ENCODE results near the gene DUSP1. TPM values are rescaled to one million over a fixed set of nuclear protein-coding genes. Genes with fewer than 3 reads are reported as not detected.
A peak's percentile ranks its signal among the peaks of the same experiment; 100 is the strongest.

Gene DUSP1
- total and polyA plus RNA-seq, 2 of the 13 experiments (the other 11 are each of a cell fraction or from before 2014, with no cell fraction given) = 27.1 to 55.5 TPM

- TF ChIP-seq, protein P1, sequence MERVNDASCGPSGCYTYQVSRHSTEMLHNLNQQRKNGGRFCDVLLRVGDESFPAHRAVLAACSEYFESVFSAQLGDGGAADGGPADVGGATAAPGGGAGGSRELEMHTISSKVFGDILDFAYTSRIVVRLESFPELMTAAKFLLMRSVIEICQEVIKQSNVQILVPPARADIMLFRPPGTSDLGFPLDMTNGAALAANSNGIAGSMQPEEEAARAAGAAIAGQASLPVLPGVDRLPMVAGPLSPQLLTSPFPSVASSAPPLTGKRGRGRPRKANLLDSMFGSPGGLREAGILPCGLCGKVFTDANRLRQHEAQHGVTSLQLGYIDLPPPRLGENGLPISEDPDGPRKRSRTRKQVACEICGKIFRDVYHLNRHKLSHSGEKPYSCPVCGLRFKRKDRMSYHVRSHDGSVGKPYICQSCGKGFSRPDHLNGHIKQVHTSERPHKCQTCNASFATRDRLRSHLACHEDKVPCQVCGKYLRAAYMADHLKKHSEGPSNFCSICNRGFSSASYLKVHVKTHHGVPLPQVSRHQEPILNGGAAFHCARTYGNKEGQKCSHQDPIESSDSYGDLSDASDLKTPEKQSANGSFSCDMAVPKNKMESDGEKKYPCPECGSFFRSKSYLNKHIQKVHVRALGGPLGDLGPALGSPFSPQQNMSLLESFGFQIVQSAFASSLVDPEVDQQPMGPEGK (CRISPR knock-in tag; IDR thresholded peaks at IDR 0.05) = peak; percentile 31; the same call in 1 of the 2 replicates
- 0 out of 2 replicates have a peak, but pooled peaks have one; percentile 4 for TF ChIP-seq RAD21 (CRISPR knock-in tag; IDR thresholded peaks at IDR 0.05)
- no peak for TF ChIP-seq ZC3H4 (CRISPR knock-in tag; IDR thresholded peaks at IDR 0.05; ENCODE audit: borderline replicate concordance)
- TF ChIP-seq SIX4 (CRISPR knock-in tag; IDR thresholded peaks at IDR 0.05) = 0 out of 2 replicates have a peak, but pooled peaks have one; percentile 12
- TF ChIP-seq ZNF350 (CRISPR knock-in tag; IDR thresholded peaks at IDR 0.05; ENCODE audit: borderline replicate concordance, low read depth) = 0 out of 2 replicates have a peak, but pooled peaks have one; percentile 68
- peak; percentile 30; the same call in 1 of the 2 replicates for TF ChIP-seq TBX2 (CRISPR knock-in tag; IDR thresholded peaks at IDR 0.05; ENCODE audit: borderline replicate concordance)
- peak; percentile 24; the same call in 1 of the 2 replicates for TF ChIP-seq EEA1 (CRISPR knock-in tag; IDR thresholded peaks at IDR 0.05; ENCODE audit: borderline replicate concordance)
- peak; percentile 90 for TF ChIP-seq SRF (IDR thresholded peaks at IDR 0.05; ENCODE audit: low read depth, low read length)
- no peak for TF ChIP-seq DNMT1 (CRISPR knock-in tag; IDR thresholded peaks at IDR 0.05)
- TF ChIP-seq ZNF34 (CRISPR knock-in tag; IDR thresholded peaks at IDR 0.05; ENCODE audit: borderline replicate concordance) = no peak
- TF ChIP-seq, protein P2, sequence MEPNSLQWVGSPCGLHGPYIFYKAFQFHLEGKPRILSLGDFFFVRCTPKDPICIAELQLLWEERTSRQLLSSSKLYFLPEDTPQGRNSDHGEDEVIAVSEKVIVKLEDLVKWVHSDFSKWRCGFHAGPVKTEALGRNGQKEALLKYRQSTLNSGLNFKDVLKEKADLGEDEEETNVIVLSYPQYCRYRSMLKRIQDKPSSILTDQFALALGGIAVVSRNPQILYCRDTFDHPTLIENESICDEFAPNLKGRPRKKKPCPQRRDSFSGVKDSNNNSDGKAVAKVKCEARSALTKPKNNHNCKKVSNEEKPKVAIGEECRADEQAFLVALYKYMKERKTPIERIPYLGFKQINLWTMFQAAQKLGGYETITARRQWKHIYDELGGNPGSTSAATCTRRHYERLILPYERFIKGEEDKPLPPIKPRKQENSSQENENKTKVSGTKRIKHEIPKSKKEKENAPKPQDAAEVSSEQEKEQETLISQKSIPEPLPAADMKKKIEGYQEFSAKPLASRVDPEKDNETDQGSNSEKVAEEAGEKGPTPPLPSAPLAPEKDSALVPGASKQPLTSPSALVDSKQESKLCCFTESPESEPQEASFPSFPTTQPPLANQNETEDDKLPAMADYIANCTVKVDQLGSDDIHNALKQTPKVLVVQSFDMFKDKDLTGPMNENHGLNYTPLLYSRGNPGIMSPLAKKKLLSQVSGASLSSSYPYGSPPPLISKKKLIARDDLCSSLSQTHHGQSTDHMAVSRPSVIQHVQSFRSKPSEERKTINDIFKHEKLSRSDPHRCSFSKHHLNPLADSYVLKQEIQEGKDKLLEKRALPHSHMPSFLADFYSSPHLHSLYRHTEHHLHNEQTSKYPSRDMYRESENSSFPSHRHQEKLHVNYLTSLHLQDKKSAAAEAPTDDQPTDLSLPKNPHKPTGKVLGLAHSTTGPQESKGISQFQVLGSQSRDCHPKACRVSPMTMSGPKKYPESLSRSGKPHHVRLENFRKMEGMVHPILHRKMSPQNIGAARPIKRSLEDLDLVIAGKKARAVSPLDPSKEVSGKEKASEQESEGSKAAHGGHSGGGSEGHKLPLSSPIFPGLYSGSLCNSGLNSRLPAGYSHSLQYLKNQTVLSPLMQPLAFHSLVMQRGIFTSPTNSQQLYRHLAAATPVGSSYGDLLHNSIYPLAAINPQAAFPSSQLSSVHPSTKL (CRISPR knock-in tag; IDR thresholded peaks at IDR 0.05) = peak; percentile 58; the same call in 1 of the 2 replicates
- 0 out of 2 replicates have a peak, but pooled peaks have one; percentile 52 for TF ChIP-seq HES4 (CRISPR knock-in tag; IDR thresholded peaks at IDR 0.05; ENCODE audit: borderline replicate concordance)
- peak; percentile 59 for TF ChIP-seq MED1 (CRISPR knock-in tag; IDR thresholded peaks at IDR 0.05)
- 0 out of 2 replicates have a peak, but pooled peaks have one; percentile 3 for TF ChIP-seq ZNF770 (CRISPR knock-in tag; IDR thresholded peaks at IDR 0.05)
- TF ChIP-seq SSRP1 (CRISPR knock-in tag; IDR thresholded peaks at IDR 0.05) = 0 out of 2 replicates have a peak, but pooled peaks have one; percentile 46
- TF ChIP-seq, protein P3, sequence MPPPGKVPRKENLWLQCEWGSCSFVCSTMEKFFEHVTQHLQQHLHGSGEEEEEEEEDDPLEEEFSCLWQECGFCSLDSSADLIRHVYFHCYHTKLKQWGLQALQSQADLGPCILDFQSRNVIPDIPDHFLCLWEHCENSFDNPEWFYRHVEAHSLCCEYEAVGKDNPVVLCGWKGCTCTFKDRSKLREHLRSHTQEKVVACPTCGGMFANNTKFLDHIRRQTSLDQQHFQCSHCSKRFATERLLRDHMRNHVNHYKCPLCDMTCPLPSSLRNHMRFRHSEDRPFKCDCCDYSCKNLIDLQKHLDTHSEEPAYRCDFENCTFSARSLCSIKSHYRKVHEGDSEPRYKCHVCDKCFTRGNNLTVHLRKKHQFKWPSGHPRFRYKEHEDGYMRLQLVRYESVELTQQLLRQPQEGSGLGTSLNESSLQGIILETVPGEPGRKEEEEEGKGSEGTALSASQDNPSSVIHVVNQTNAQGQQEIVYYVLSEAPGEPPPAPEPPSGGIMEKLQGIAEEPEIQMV (CRISPR knock-in tag; IDR thresholded peaks at IDR 0.05; ENCODE audit: low read depth) = no peak
- peak; percentile 37; the same call in 1 of the 2 replicates for TF ChIP-seq DPF2 (CRISPR knock-in tag; IDR thresholded peaks at IDR 0.05; ENCODE audit: borderline replicate concordance, low read depth)
Observed at GRCh38 chr5:172788771-172789686, 18.0 kb upstream of the DUSP1 start (continued).
